GM06990 (cell line): ENCODE measurements around the gene NCOA6.
"Not testable (repeated sequence)": the region's sequence is repeated elsewhere in the genome, so short reads cannot be mapped to it uniquely, and the experiment has no call there.

Source experiments
- DNase-seq: peaks from one replicate; pipeline ENCODE4 v3.0.0-alpha.2; 2011; ENCODE audit not compliant: insufficient read length; ENCODE audit errors: extremely low read depth
- H3K27me3 ChIP-seq: replicated peaks from 2 replicates; pipeline ENCODE4 v1.6.0; 2011; ENCODE audit warnings: low read length; ENCODE audit not compliant: control insufficient read depth, insufficient read depth
- H3K36me3 ChIP-seq: 2 replicates; pipeline ENCODE4 v1.5.1; 2011; ENCODE audit warnings: low read length; ENCODE audit not compliant: control insufficient read depth, insufficient read depth
- H3K4me3 ChIP-seq: replicated peaks from 2 replicates; pipeline ENCODE4 v1.5.1; 2011; ENCODE audit warnings: low read depth, mild to moderate bottlenecking, control low read depth, low read length
- CTCF ChIP-seq: IDR thresholded peaks from 2 replicates; pipeline ENCODE4 v1.5.1; 2011; ENCODE audit warnings: low read length, control low read depth, mild to moderate bottlenecking, inconsistent platforms; ENCODE audit not compliant: insufficient read depth, poor library complexity, severe bottlenecking

Gene NCOA6

GRCh38 chr20:34720266-34720665 lies 105.2 kb downstream of the NCOA6 start:
- H3K27me3 ChIP-seq, result no peaks in the 10 kb centered on the region
- H3K4me3 ChIP-seq, result no peak overlapping the region
- no peak for TF ChIP-seq CTCF
- H3K36me3 ChIP-seq, result peaks cover 1% of the 10 kb centered on the region
- DNase-seq, result no peak

- H3K36me3 ChIP-seq, H3K4me3 ChIP-seq, H3K27me3 ChIP-seq: not testable (repeated sequence)
- peak; percentile 71 for DNase-seq
These were observed 106.0 kb downstream of the NCOA6 start for GRCh38 chr20:34719242-34720017.

- TF ChIP-seq CTCF, result no peak
- Histone ChIP-seq H3K27me3 (no peaks in the 10 kb centered on the region), H3K4me3 (no peak overlapping the region), H3K36me3 (0 out of 2 replicates have a peak, but pooled peaks cover 1% of the 10 kb centered on the region)
- DNase-seq, result no peak
These were observed 108.0 kb downstream of the NCOA6 start for GRCh38 chr20:34717230-34718095.

GRCh38 chr20:34716921-34717229 lies 108.6 kb downstream of the NCOA6 start:
- Histone ChIP-seq H3K4me3 (no peak overlapping the region), H3K36me3 (0 out of 2 replicates have a peak, but pooled peaks cover 1% of the 10 kb centered on the region), H3K27me3 (no peaks in the 10 kb centered on the region)
- no peak for DNase-seq
- no peak for TF ChIP-seq CTCF

- no peak for DNase-seq
- H3K27me3 ChIP-seq, result no peaks in the 10 kb centered on the region
- H3K36me3 ChIP-seq, result peaks cover 1% of the 10 kb centered on the region; the same call in 1 of the 2 replicates
- H3K4me3 ChIP-seq, result no peak overlapping the region
- TF ChIP-seq CTCF, result no peak
These were observed 110.1 kb downstream of the NCOA6 start for GRCh38 chr20:34715384-34715783.

- not testable (repeated sequence) for DNase-seq, H3K36me3 ChIP-seq, H3K27me3 ChIP-seq, H3K4me3 ChIP-seq
These were observed 111.4 kb downstream of the NCOA6 start for GRCh38 chr20:34713944-34714515.
